HUES64 (cell line): Measurements from ENCODE around the gene PSPH.
"Not testable (repeated sequence)": the region's sequence is repeated elsewhere in the genome, so short reads cannot be mapped to it uniquely, and the experiment has no call there.

Experiments used
- H3K27ac ChIP-seq: 2 replicates; pipeline ENCODE4 v1.7.0; 2013; ENCODE audit warnings: low read depth, low read length, inconsistent platforms
- H3K27me3 ChIP-seq: 2 replicates; pipeline ENCODE4 v1.6.1; 2013; ENCODE audit warnings: mild to moderate bottlenecking, low read length; ENCODE audit not compliant: insufficient read depth
- H3K36me3 ChIP-seq: 2 replicates; pipeline ENCODE4 v1.6.1; 2013; ENCODE audit warnings: mild to moderate bottlenecking, low read length; ENCODE audit not compliant: insufficient read depth
- H3K4me1 ChIP-seq: 2 replicates; pipeline ENCODE4 v1.6.1; 2013; ENCODE audit warnings: mild to moderate bottlenecking, low read length, moderate library complexity; ENCODE audit not compliant: insufficient read depth
- H3K4me3 ChIP-seq: 2 replicates; pipeline ENCODE4 v1.5.1; 2013; ENCODE audit warnings: mild to moderate bottlenecking, low read length, moderate library complexity
- H3K9ac ChIP-seq: 2 replicates; pipeline ENCODE4 v1.6.1; 2013; ENCODE audit warnings: mild to moderate bottlenecking, low read depth, low read length
- H3K9me3 ChIP-seq: 2 replicates; pipeline ENCODE4 v1.6.1; 2013; ENCODE audit warnings: low read depth, low read length; ENCODE audit not compliant: insufficient read depth
- WGBS: fragments of 150-250, 120-280 bp; methylation state at CpG from one replicate; pipeline ENCODE4 v1.1.7; 2013; ENCODE audit warnings: missing lambda C conversion rate; 5-methylcytosine and 5-hydroxymethylcytosine counted together

The PSPH gene

DNA sequence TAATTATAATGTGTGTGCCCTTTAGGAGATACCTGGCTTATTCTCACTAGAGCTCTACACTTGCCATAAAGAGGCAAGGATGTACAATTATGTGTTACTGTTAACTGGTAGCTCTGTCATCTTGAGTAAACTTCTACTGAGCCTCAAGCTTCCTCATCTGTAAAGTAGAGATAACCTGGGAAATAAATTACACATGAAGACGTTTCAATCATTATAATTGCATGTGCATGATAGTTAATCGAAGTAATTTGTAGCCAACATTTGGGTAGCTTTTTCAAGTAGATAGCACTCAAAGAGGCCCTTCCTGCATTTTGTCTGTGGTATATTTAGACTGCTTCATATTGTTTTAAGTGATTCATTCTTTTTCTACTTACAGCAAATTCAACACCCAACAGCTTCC lies 2.7 kb upstream of the PSPH start:
- 92% methylated on average over 2 of the region's 2 CpGs for WGBS
- peak overlapping the region; percentile 79; the same call in 1 of the 2 replicates for H3K4me3 ChIP-seq
- H3K27me3 ChIP-seq: no peaks in the 10 kb centered on the region
- H3K27ac ChIP-seq: no peak overlapping the region
- peak overlapping the region; percentile 100; the same call in 1 of the 2 replicates for H3K9ac ChIP-seq
- H3K9me3 ChIP-seq: no peaks in the 10 kb centered on the region
- peaks cover 69% of the 10 kb centered on the region for H3K36me3 ChIP-seq
- H3K4me1 ChIP-seq: peaks cover 9% of the 10 kb centered on the region

DNA sequence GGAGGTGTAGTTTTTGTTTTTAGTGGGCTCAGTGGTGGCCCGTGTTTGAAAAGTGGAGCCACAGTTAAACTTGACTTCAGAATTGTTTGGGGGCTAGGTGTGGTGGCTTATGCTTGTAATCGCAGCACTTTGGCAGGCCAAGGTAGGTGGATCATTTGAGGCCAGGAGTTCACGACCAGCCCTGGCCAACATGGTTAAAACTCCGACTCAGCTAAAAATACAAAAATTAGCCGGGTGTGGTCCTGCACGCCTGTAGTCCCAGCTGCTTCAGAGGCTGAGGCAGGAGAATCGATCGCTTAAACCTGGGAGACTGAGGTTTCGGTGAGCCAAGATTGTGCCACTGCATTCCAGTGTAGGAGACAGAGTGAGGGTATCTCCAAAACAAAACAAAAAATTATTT lies 2.1 kb upstream of the PSPH start:
- H3K9ac ChIP-seq: peak overlapping the region; percentile 100; the same call in 1 of the 2 replicates
- WGBS: 84% methylated on average over 9 of the region's 9 CpGs

GRCh38 chr7:56051053-56051338 lies 248 bp downstream of the PSPH start:
- Histone ChIP-seq H3K4me3 (peak overlapping the region; percentile 79), H3K36me3 (peaks cover 39% of the 10 kb centered on the region), H3K27ac (peak overlapping the region; percentile 86), H3K9ac (peak overlapping the region; percentile 100), H3K27me3 (no peaks in the 10 kb centered on the region), H3K9me3 (no peaks in the 10 kb centered on the region), H3K4me1 (peaks cover 9% of the 10 kb centered on the region)
- under 1% methylated on average over 9 of the region's 9 CpGs for WGBS

More for the DNA sequence above, 2.1 kb upstream of the PSPH start:
- H3K4me1 ChIP-seq: peaks cover 9% of the 10 kb centered on the region
- H3K4me3 ChIP-seq: peak overlapping the region; percentile 79
- 0 out of 2 replicates have a peak overlapping the region, but pooled peaks have one; percentile 16 for H3K27ac ChIP-seq
- H3K36me3 ChIP-seq: peaks cover 63% of the 10 kb centered on the region
- no peaks in the 10 kb centered on the region for H3K27me3 ChIP-seq
- H3K9me3 ChIP-seq: no peaks in the 10 kb centered on the region

DNA sequence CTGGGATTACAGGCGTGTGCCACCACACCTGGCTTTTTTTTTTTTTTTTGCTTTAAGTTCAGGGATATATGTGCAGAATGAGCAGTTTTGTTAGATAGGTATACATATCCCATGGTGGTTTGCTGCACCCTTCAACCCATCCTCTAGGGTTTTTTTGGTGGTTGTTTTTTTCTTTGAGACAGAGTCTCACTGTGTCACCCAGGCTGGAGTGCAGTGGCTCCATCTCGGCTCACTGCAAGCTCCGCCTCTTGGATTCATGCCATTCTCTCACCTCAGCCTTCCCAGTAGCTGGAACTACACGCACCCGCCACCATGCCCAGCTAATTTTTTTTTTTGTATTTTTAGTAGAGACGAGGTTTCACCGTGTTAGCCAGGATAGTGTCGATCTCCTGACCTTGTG lies 2.5 kb downstream of the PSPH start:
- not testable (repeated sequence) for H3K4me1 ChIP-seq, H3K27ac ChIP-seq, H3K27me3 ChIP-seq, H3K4me3 ChIP-seq, H3K9me3 ChIP-seq, H3K9ac ChIP-seq
- H3K36me3 ChIP-seq: peaks cover 17% of the 10 kb centered on the region
- 79% methylated on average over 7 of the region's 8 CpGs for WGBS

DNA sequence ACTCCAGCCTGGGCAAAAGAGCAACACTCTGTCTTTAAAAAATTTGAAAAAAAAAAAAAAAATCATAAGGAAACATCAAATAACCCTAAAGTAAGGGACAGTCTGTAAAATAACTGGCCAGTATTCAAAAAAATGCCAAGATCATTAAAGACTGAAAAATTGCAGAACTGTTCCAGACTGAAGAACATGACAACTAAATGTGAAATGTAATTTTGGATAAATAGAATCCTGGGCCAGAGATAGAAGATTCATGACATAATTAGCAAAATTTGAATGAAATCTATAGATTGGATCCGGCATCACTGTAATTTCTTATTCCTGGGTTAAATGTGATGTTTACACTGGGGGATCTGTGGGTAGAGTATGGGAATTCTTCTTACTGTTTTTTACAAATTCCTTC lies 3.0 kb downstream of the PSPH start:
- WGBS: 100% methylated on average over 1 of the region's 1 CpG
- Histone ChIP-seq H3K36me3 (peaks cover 12% of the 10 kb centered on the region), H3K4me1 (peaks cover 7% of the 10 kb centered on the region; the same call in 1 of the 2 replicates), H3K9ac (no peak overlapping the region), H3K4me3 (no peak overlapping the region), H3K27me3 (no peaks in the 10 kb centered on the region), H3K9me3 (no peaks in the 10 kb centered on the region), H3K27ac (no peak overlapping the region)

- H3K36me3 ChIP-seq, H3K9me3 ChIP-seq, H3K27me3 ChIP-seq, H3K4me1 ChIP-seq, H3K4me3 ChIP-seq, H3K27ac ChIP-seq, H3K9ac ChIP-seq: not testable (repeated sequence)
- WGBS: 93% methylated on average over 11 of the region's 11 CpGs
These were observed 3.7 kb downstream of the PSPH start for GRCh38 chr7:56047446-56048116.

- H3K9me3 ChIP-seq: no peaks in the 10 kb centered on the region
- no peaks in the 10 kb centered on the region for H3K27me3 ChIP-seq
- peaks cover 10% of the 10 kb centered on the region for H3K36me3 ChIP-seq
- no peak overlapping the region for H3K4me3 ChIP-seq
- no peak overlapping the region for H3K27ac ChIP-seq
- 88% methylated on average over 5 of the region's 5 CpGs for WGBS
- H3K9ac ChIP-seq: no peak overlapping the region
- no peaks in the 10 kb centered on the region for H3K4me1 ChIP-seq
These were observed 4.4 kb downstream of the PSPH start for GRCh38 chr7:56046721-56047445.

GRCh38 chr7:56045758-56046157 lies 5.5 kb downstream of the PSPH start:
- H3K36me3 ChIP-seq: peaks cover 12% of the 10 kb centered on the region
- H3K4me3 ChIP-seq, H3K27ac ChIP-seq, H3K9me3 ChIP-seq, H3K9ac ChIP-seq, H3K27me3 ChIP-seq, H3K4me1 ChIP-seq: not testable (repeated sequence)
- WGBS: 95% methylated on average over 1 of the region's 2 CpGs

- H3K4me3 ChIP-seq: no peak overlapping the region
- H3K4me1 ChIP-seq: no peaks in the 10 kb centered on the region
- WGBS: 94% methylated on average over 3 of the region's 3 CpGs
- no peaks in the 10 kb centered on the region for H3K27me3 ChIP-seq
- H3K9me3 ChIP-seq: no peaks in the 10 kb centered on the region
- H3K9ac ChIP-seq: no peak overlapping the region
- H3K27ac ChIP-seq: no peak overlapping the region
- peaks cover 17% of the 10 kb centered on the region for H3K36me3 ChIP-seq
These were observed 10.5 kb downstream of the PSPH start for GRCh38 chr7:56040730-56041129.

DNA sequence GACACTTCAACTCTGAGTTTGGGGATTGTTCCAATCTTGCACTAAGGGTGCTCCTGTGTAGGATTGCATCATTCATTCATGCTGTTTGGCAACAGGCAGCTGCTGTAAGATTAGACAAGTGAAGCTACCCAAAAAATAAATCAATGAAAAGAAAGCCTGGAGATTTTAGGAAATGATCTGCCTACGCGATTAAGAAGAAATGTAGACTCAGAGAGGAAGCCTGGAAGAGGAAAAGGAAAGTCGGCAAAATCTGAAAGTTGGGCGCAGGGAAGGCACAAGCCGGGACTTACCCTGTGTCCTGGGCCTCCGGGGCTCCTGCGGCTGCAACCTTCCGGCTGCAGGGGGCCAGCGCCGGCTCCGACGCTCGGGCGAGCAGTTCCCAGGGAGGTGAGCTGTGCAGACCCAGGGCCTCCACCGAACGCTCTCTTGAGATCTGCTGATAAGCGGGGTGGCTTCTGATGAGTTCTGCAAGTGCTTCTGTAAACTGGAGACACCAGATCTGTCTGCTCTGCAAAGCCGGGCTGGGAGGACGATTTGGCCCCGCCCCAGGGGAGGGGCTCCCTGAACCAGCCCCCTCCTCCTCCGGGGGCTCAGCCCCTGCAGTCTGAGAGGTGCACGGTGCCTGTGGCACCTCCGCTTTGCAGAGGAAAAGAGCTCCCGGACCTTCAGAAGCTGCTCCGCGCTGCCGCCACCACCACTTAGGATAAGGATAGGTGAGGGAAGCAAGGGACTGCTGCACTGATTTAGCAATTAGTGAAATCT lies 17.4 kb downstream of the PSPH start:
- Histone ChIP-seq H3K36me3 (peaks cover 30% of the 10 kb centered on the region), H3K4me3 (peak overlapping the region; percentile 81), H3K9me3 (no peaks in the 10 kb centered on the region), H3K27me3 (no peaks in the 10 kb centered on the region), H3K9ac (peak overlapping the region; percentile 84), H3K27ac (peak overlapping the region; percentile 75), H3K4me1 (no peaks in the 10 kb centered on the region)
- 1% methylated on average over 27 of the region's 27 CpGs for WGBS

GRCh38 chr7:56032578-56032977 lies 18.7 kb downstream of the PSPH start:
- Histone ChIP-seq H3K4me3 (peak overlapping the region; percentile 81; the same call in 1 of the 2 replicates), H3K36me3 (peaks cover 43% of the 10 kb centered on the region)
- not testable (repeated sequence) for H3K9me3 ChIP-seq, H3K4me1 ChIP-seq, H3K9ac ChIP-seq, H3K27ac ChIP-seq, H3K27me3 ChIP-seq
- WGBS: 94% methylated on average over 7 of the region's 7 CpGs
